OCI-LY7 (cell line): Measurements from ENCODE around the gene ANKRA2. TPM values are rescaled to one million over a fixed set of nuclear protein-coding genes. Genes with fewer than 3 reads are reported as not detected.

Source experiments
- BruUV-seq: library from RNA; stranded (reverse); fragments of 400-500 nt; replicated peaks from 2 replicates; lab custom pipeline; 2021; lab: Mats Ljungman, UMichigan
- CTCF ChIA-PET: fragments of 300-600 bp; sonication (Branson Sonifier 250); formaldehyde crosslinking; loops from one replicate; lab custom pipeline; 2022; ENCODE audit warnings: antibody characterized with exemption; ENCODE audit not compliant: unreplicated experiment; lab: Charles Lee
- POLR2A ChIA-PET: fragments of 300-600 bp; sonication (Branson Sonifier 250); formaldehyde crosslinking; loops from one replicate; lab custom pipeline; 2022; ENCODE audit warnings: antibody characterized with exemption; lab: Charles Lee
- DNase-seq: peaks from one replicate; pipeline ENCODE4 v3.0.0-alpha.2; 2015; ENCODE audit warnings: low spot score
- H2AFZ ChIP-seq: fragments of 200-600 bp; sonication (generic), shearing (Covaris generic); 2 replicates; pipeline ENCODE4 v1.6.1; 2014; ENCODE audit warnings: mild to moderate bottlenecking, antibody characterized with exemption, low read length, moderate library complexity
- H3K27ac ChIP-seq: fragments of 200-600 bp; sonication (generic); 2 replicates; pipeline ENCODE4 v1.5.1; 2014; ENCODE audit warnings: mixed run types, low read depth, mild to moderate bottlenecking, moderate library complexity, low read length, inconsistent platforms; ENCODE audit not compliant: poor library complexity, severe bottlenecking
- H3K36me3 ChIP-seq: fragments of 200-600 bp; sonication (generic); 2 replicates; pipeline ENCODE4 v1.6.1; 2014; ENCODE audit warnings: mild to moderate bottlenecking, antibody characterized with exemption, low read length, moderate library complexity, mixed read lengths; ENCODE audit not compliant: insufficient read depth
- H3K4me1 ChIP-seq: fragments of 200-600 bp; sonication (generic); 2 replicates; pipeline ENCODE4 v1.5.1; 2014; ENCODE audit warnings: mild to moderate bottlenecking, low read length; ENCODE audit not compliant: insufficient read depth, poor library complexity, severe bottlenecking
- H3K4me2 ChIP-seq: fragments of 200-600 bp; sonication (generic); 2 replicates; pipeline ENCODE4 v1.6.1; 2014; ENCODE audit warnings: mild to moderate bottlenecking, low read length
- H3K4me3 ChIP-seq: fragments of 200-600 bp; sonication (generic); 2 replicates; pipeline ENCODE4 v1.5.1; 2014; ENCODE audit warnings: mild to moderate bottlenecking, low read depth, low read length; ENCODE audit not compliant: poor library complexity, severe bottlenecking
- H3K79me2 ChIP-seq: fragments of 200-600 bp; sonication (generic); 2 replicates; pipeline ENCODE4 v1.6.1; 2016; ENCODE audit warnings: low read depth, mild to moderate bottlenecking, low read length, moderate library complexity, mixed read lengths; ENCODE audit not compliant: insufficient read depth
- H3K9me2 ChIP-seq: fragments of 200-600 bp; sonication (generic); 2 replicates; pipeline ENCODE4 v1.6.1; 2016; ENCODE audit warnings: mild to moderate bottlenecking, low read length, mixed read lengths; ENCODE audit not compliant: insufficient read depth
- H3K9me3 ChIP-seq: fragments of 200-600 bp; sonication (generic); 2 replicates; pipeline ENCODE4 v1.6.1; 2014; ENCODE audit warnings: mild to moderate bottlenecking, mixed run types, low read length, mixed read lengths
- H4K20me1 ChIP-seq: fragments of 200-600 bp; sonication (generic); 2 replicates; pipeline ENCODE4 v1.6.1; 2014; ENCODE audit warnings: mild to moderate bottlenecking, antibody characterized with exemption, low read length, moderate library complexity, mixed read lengths; ENCODE audit not compliant: insufficient read depth
- CTCF ChIP-seq: fragments of 200-600 bp; sonication (generic); conservative IDR thresholded peaks from 2 replicates; pipeline ENCODE4 v1.5.1; 2014; ENCODE audit warnings: mild to moderate bottlenecking, antibody characterized with exemption, low read length, moderate library complexity, mixed read lengths
- EZH2phosphoT487 ChIP-seq: fragments of 200-600 bp; sonication (generic); IDR thresholded peaks from 2 replicates; pipeline ENCODE4 v1.6.1; 2018; ENCODE audit warnings: low read depth, borderline replicate concordance, mild to moderate bottlenecking, mixed run types, antibody characterized with exemption, low read length, moderate library complexity, mixed read lengths
- intact Hi-C: fragments of 100-400 bp; cut with micrococcal nuclease; formaldehyde crosslinking; loops from one replicate; pipeline ENCODE4 v1.10.0; 2022; ENCODE audit not compliant: unreplicated experiment
- total RNA-seq, 2 experiments: library from RNA; depleted of rRNA in 1 of 2; stranded (reverse); fragments of >200 nt in 1 of 2; shearing (Covaris generic) in 1 of 2; gene quantifications; 2 replicates each; pipeline ENCODE4 v1.2.3, GENCODE V29; 2014 to 2022

ANKRA2 gene
- total RNA-seq, 2 experiments from 2014 or later = 13.1 to 17.5 TPM

DNA sequence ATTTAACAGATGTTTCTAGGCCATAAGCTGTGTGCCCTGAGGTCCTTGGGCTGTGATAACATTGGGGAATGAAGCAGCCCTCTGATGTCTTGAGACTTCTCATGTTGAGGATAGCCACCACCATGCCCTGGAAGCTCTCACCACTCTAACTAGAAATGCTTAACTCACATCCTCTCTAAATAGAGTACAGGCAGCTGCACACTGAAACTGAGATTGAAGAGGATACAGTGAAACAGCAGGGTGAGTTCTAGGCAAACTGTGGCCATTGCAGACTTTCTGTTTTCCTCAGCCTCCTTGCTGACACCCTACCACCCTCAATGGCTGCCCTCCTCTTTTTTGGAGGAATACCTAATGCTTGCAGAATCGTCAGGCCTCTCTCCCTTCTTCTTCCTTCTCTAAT is 22.5 kb upstream of the ANKRA2 start:
- DNase-seq = no peak
- H3K27ac ChIP-seq = no peak overlapping the region
- no peaks in the 10 kb centered on the region for H3K4me1 ChIP-seq
- H4K20me1 ChIP-seq = 0 out of 2 replicates have a peak, but pooled peaks cover 6% of the 10 kb centered on the region
- ChIA-PET POLR2A (no interaction called here), CTCF (no interaction called here)
- BruUV-seq = no TSS peak
- H2AFZ ChIP-seq = no peak overlapping the region
- peaks cover 11% of the 10 kb centered on the region; the same call in 1 of the 2 replicates for H3K36me3 ChIP-seq
- no peak overlapping the region for H3K4me3 ChIP-seq
- H3K4me2 ChIP-seq = no peak overlapping the region
- no peaks in the 10 kb centered on the region for H3K79me2 ChIP-seq
- no peaks in the 10 kb centered on the region for H3K9me2 ChIP-seq
- intact Hi-C loops = no loop called here
- no peak for TF ChIP-seq CTCF
- TF ChIP-seq EZH2phosphoT487 = no peak
- H3K9me3 ChIP-seq = no peaks in the 10 kb centered on the region

DNA sequence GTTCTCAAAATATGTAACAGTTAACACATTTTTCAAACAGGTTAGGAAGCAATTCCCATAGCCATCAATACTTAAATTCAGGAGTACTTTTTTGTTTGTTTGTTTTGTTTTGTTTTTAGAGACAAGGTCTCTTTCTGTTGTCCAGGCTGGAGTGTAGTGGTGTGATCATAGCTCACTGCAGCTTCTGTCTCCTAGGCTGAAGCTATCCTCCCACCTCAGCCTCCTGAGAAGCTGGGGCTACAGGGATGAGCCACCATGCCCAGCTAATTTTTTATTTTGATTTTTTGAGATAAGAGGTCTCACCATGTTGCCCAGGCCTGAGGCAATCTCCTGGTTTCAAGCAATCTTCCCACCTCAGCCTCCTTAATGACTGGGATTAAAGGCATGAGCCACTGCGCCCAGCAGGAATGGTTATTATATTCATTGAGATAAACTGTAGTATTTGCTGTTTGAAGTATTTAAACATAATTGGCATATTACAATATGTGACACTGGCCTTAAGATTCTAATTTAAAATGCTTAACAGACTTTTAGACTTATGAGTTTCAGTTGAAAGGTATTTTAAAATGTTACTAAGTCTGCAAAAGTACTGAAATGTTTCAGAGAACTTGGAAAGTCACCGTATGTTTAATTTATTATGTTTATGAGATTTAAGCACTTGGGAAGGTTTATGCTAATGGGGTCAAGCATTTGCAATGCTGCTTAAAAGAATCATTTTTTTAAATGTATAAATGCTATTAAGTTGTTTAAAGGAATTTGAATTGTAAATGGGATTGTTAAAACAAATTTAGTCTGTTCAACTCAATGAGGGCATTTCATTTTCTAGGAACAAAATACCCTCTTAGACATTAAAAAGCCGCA is 17.1 kb upstream of the ANKRA2 start:
- H4K20me1 ChIP-seq = 0 out of 2 replicates have a peak, but pooled peaks cover 6% of the 10 kb centered on the region
- no peaks in the 10 kb centered on the region for H3K9me2 ChIP-seq
- TF ChIP-seq CTCF (no peak), EZH2phosphoT487 (no peak)
- no peak overlapping the region for H3K4me2 ChIP-seq
- H3K4me3 ChIP-seq = no peak overlapping the region
- H3K4me1 ChIP-seq = no peaks in the 10 kb centered on the region
- ChIA-PET CTCF (interaction anchor here (0.6 kb wide), 1 partner anchor 8 kb away, joined by 3 read pairs; no protein-coding TSS in a partner anchor), POLR2A (no interaction called here)
- intact Hi-C loops = no loop called here
- no peak overlapping the region for H2AFZ ChIP-seq
- no peak for DNase-seq
- no TSS peak for BruUV-seq
- no peaks in the 10 kb centered on the region for H3K9me3 ChIP-seq
- 0 out of 2 replicates have a peak, but pooled peaks cover 6% of the 10 kb centered on the region for H3K79me2 ChIP-seq
- H3K27ac ChIP-seq = no peak overlapping the region
- peaks cover 62% of the 10 kb centered on the region for H3K36me3 ChIP-seq
